Measurements from ENCODE around the gene DKK1.
"Not testable (repeated sequence)": the region's sequence is repeated elsewhere in the genome, so short reads cannot be mapped to it uniquely, and the experiment has no call there.

DKK1 gene

GRCh38 chr10:52318822-52319464 is 4.9 kb downstream of the DKK1 start:
- no peak for DNase-seq

- DNase-seq, result no peak
These were observed 5.8 kb downstream of the DKK1 start for GRCh38 chr10:52319926-52320325.

GRCh38 chr10:52322323-52322722 is 8.2 kb downstream of the DKK1 start:
- no peak for DNase-seq

- no peak for DNase-seq
These were observed 8.9 kb downstream of the DKK1 start for GRCh38 chr10:52322936-52323335.

- no peak for DNase-seq
These were observed 12.3 kb downstream of the DKK1 start for GRCh38 chr10:52326382-52326781.

GRCh38 chr10:52331638-52332364 is 17.7 kb downstream of the DKK1 start:
- DNase-seq, result no peak

GRCh38 chr10:52332815-52333214 is 18.7 kb downstream of the DKK1 start:
- DNase-seq, result no peak

GRCh38 chr10:52334595-52334994 is 20.5 kb downstream of the DKK1 start:
- DNase-seq, result no peak

GRCh38 chr10:52335665-52336064 is 21.6 kb downstream of the DKK1 start:
- DNase-seq, result no peak

- DNase-seq, result no peak
These were observed 23.1 kb downstream of the DKK1 start for GRCh38 chr10:52337225-52337624.

- DNase-seq, result no peak
These were observed 29.4 kb downstream of the DKK1 start for GRCh38 chr10:52343439-52343838.

GRCh38 chr10:52346394-52347326 is 32.6 kb downstream of the DKK1 start:
- DNase-seq, result no peak

- DNase-seq, result no peak
These were observed 33.2 kb downstream of the DKK1 start for GRCh38 chr10:52347327-52347667.

- no peak for DNase-seq
These were observed 34.0 kb downstream of the DKK1 start for GRCh38 chr10:52348037-52348564.

GRCh38 chr10:52351914-52352330 is 37.8 kb downstream of the DKK1 start:
- no peak for DNase-seq

- no peak for DNase-seq
These were observed 39.1 kb downstream of the DKK1 start for GRCh38 chr10:52353205-52353604.

- no peak for DNase-seq
These were observed 39.9 kb downstream of the DKK1 start for GRCh38 chr10:52353960-52354394.

- DNase-seq, result no peak
These were observed 43.9 kb downstream of the DKK1 start for GRCh38 chr10:52357971-52358370.

- no peak for DNase-seq
These were observed 45.4 kb downstream of the DKK1 start for GRCh38 chr10:52359441-52359840.

- not testable (repeated sequence) for DNase-seq
These were observed 51.7 kb downstream of the DKK1 start for GRCh38 chr10:52365547-52366432.
